NAMALWA (cell line): ENCODE results near the gene RNASET2.
"Not testable (repeated sequence)": the region's sequence is repeated elsewhere in the genome, so short reads cannot be mapped to it uniquely, and the experiment has no call there.

Source experiments
- DNase-seq: peaks from one replicate; pipeline ENCODE4 v3.0.0-alpha.2; 2015; ENCODE audit warnings: low spot score

Gene RNASET2

DNA sequence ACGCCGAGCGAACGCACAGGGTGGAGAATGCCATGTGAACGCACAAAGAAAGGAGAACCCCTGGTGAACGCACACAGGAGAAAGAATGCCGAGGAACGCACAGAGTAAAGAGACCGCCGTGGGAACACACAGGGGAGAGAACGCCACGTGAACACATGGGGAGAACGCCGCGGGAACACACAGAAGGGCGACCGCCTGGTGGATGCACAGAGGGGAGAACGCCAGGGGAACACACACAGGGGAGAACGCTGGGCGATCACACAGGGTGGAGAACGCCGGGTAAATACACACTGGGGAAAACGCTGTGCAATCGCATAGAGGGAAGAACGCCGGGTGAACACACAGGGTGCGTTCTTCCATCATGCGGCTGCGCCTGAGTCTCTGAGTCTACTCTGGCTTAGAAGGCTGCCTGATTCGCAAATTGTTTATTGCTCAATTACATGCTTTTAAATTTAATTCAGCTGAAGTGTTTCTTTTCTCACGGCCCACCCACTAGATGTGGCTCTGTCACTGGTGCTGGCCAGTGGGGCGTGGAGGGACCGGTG, 54.1 kb downstream of the RNASET2 start:
- no peak for DNase-seq

DNA sequence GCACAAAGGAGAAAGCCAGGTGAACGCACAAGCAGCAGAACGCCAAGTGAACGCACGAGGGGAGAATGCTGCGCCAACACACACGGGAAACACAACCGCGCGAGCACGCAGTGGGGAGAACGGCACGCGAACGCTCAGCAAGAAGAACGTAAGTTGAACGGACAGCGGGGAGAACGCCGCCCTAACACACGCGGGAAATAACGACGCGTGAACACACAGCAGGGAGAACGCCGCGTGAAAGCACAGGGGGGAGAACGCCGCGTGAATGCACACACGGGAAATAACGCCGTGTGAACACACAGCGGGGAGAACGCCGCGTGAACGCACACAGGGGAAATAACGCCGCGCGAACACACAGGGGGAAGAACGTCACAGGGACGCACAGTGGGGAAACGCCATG, 54.7 kb downstream of the RNASET2 start:
- no peak for DNase-seq

DNA sequence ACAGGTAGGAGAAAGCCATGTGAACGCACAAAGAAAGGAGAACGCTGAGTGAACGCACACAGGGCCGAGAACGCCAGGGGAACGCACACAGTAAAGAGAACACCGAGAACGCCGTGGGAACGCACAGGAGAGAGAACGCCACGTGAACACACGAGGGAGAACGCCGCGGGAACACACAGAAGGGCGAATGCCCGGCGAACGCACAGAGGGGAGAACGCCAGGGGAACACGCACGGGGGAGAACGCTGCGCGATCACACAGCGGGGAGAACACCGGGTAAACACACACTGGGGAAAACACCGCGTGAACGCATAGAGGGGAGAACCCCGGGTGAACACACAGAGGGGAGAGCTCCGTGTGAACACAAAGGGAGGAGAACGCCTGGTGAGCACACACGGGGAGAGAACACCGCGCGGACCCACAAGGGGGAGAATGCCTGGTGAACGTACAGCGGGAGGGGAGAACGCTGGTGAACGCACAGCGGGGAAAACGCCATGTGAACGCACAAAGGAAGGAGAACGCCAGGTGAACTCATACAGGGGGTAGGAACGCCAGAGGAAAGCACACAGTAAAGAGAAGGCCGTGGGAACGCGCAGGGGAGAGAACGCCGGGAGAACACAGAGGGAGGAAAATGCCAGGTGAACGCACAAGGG, 55.3 kb downstream of the RNASET2 start:
- no peak for DNase-seq

DNA sequence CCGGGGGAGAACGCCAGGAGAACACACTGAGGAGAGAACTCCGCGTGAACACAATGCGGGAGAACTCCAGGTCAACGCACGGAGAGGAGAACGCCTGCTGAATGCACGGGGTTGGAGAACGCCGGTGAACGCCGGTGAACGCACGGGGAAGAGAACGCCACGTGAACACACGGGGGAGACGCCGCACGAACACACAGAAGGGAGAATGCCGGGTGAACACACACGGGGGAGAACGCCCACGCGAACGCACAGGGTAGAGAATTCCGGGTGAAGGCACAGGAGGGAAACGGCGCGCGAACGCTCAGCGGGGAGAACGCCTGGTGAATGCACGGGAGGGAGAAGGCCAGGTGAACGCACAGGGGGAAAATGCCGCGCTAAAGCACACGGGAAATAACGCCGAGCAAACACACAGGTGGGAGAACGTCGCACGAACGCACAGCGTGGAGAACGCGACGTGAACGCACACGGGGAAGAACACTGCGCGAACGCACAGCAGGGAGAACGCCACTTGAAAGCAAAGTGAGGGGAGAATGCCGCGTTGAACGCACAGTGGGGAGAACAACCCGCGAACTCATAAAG, 56.1 kb downstream of the RNASET2 start:
- no peak for DNase-seq

DNA sequence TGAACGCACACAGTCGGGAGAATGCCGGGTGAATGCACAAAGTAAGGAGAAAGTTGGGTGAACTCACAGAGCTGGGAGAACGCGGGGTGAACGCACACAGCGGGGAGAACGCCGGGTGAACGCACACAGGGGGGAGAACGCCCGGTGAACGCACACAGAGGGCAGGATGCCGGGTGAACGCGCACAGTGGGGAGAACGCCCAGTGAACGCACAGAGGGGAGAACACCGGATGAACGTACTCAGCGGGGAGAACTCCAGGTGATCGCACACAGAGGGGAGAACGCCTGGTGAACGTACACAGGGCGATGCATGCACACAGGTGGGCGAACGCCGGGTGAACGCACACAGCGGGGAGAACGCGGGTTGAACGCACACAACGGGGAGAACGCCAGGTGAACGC, 57.4 kb downstream of the RNASET2 start:
- DNase-seq, result no peak

DNA sequence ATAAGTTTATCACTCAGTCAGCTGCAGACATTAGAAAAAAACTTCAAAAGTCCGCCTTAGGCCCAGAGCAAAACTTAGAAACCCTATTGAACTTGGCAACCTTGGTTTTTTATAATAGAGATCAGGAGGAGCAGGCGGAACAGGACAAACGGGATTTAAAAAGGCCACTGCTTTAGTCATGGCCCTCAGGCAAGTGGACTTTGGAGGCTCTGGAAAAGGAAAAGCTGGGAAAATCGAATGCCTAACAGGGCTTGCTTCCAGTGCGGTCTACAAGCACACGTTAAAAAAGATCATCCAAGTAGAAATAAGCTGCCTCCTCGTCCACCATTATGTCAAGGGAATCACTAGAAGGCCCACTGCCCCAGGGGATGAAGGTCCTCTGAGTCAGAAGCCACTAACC, 61.7 kb downstream of the RNASET2 start:
- DNase-seq, result not testable (repeated sequence)

DNA sequence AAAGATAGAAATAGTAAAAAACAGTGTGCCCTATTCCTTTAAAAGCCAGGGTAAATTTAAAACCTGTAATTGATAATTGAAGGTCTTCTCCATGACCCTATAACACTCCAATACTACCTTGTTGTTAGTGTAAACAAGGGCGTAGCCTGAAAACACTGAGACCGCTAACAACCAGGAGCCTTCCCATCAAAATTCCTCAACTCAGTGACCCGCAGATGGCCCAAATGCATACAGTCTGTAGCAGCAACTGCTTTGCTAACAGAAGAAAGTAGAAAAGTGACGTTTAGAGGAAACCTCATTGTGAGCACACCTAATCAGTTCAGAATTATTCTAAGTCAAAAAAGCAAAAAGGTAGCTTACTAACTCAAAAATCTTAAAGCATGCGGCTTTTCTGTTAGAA, 63.9 kb downstream of the RNASET2 start:
- not testable (repeated sequence) for DNase-seq

DNA sequence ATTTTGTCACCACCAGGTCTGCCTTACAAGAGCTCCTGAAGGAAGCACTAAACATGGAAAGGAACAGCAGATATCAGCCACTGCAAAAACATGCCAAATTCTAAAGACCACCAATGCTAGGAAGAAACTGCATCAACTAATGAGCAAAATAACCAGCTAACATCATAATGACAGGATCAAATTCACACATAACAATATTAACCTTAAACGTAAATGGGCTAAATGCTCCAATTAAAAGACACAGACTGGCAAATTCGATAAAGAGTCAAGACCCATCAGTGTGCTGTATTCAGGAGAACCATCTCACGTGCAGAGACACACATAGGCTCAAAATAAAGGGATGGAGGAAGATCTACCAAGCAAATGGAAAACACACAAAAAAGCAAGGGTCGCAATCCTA, 69.6 kb downstream of the RNASET2 start:
- DNase-seq, result not testable (repeated sequence)

DNA sequence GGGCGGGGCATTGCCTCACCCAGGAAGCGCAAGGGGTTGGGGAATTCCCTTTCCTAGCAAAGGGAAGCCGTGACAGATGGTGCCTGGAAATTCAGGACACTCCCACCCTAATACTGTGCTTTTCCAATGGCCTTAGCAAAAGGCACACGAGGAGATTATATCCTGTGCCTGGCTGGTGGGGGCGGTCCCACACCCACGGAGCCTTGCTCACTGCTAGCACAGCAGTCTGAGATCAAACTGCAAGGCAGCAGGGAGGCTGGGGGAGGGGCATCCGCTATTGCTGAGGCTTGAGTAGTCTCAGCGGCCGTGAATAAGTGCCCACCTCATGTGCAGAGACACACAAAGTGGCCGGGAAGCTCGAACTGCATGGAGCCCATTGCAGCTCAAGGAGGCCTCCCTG, 71.4 kb downstream of the RNASET2 start:
- not testable (repeated sequence) for DNase-seq

DNA sequence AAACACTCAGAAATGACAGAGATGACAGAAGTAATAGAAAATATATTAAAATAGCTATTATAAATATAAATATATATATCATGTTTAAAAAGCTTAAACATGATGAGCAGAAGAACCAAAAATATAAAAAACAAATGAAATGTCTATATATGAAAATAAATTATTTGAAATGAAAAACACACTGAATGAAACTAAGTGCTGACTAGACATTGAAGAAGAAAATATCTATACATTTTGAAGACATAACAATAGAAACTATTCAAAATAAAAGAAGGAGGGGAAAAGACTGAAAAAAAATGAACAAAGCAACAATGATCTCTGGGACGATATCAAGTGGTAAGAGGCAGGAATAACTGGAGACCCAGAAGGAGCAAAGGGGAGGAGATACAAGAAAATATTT, 76.8 kb downstream of the RNASET2 start:
- no peak for DNase-seq
